Common myeloid progenitor, CD34-positive (primary cell): ENCODE data around the gene HMCN1.

ENCODE experiments used
- CTCF ChIA-PET: fragments of 350-600 bp; sonication (Branson Sonifier 250); formaldehyde crosslinking; loops from one replicate; lab custom pipeline; 2021; ENCODE audit warnings: antibody characterized with exemption; lab: Charles Lee
- POLR2A ChIA-PET: fragments of 350-600 bp; sonication (Branson Sonifier 250); formaldehyde crosslinking; loops from one replicate; lab custom pipeline; 2021; ENCODE audit warnings: antibody characterized with exemption; lab: Charles Lee
- DNase-seq, 3 donors: peaks; one replicate each; pipeline versions ENCODE4 v3.0.0 to v3.0.0-alpha.2; 2013
- H3K27ac ChIP-seq, 2 experiments: 1 replicate in 1 of 2; 2 replicates in 1 of 2; pipeline ENCODE4 v1.7.0; 2013; ENCODE audit warnings: inconsistent platforms in 2 of 2, low read length in 2 of 2, mild to moderate bottlenecking in 2 of 2, low read depth in 1 of 2, moderate library complexity in 1 of 2; ENCODE audit not compliant: severe bottlenecking in 2 of 2, insufficient read depth in 1 of 2, poor library complexity in 1 of 2
- H3K27me3 ChIP-seq, 5 experiments: replicated peaks in 2 of 5; 1 replicate in 3 of 5; 2 replicates in 2 of 5; pipeline versions ENCODE4 v1.6.1 to v1.7.0; 2013; ENCODE audit warnings: low read length in 4 of 5, mild to moderate bottlenecking in 2 of 5, moderate library complexity in 2 of 5, inconsistent platforms in 1 of 5; ENCODE audit not compliant: insufficient read depth in 5 of 5, control insufficient read depth in 4 of 5
- H3K36me3 ChIP-seq, 4 experiments: 1 replicate in 2 of 4; 2 replicates in 2 of 4; pipeline versions ENCODE4 v1.6.1 to v1.7.0; 2013; ENCODE audit warnings: low read length in 3 of 4, control low read depth in 1 of 4, mild to moderate bottlenecking in 1 of 4; ENCODE audit not compliant: control insufficient read depth in 4 of 4, insufficient read depth in 4 of 4
- H3K4me1 ChIP-seq, 4 experiments: 1 replicate in 3 of 4; 2 replicates in 1 of 4; pipeline versions ENCODE4 v1.6.1 to v1.7.1; 2013; ENCODE audit warnings: low read length in 3 of 4, mild to moderate bottlenecking in 3 of 4, control low read depth in 1 of 4, inconsistent platforms in 1 of 4, moderate library complexity in 1 of 4; ENCODE audit not compliant: control insufficient read depth in 4 of 4, insufficient read depth in 4 of 4; ENCODE audit errors: control extremely low read depth in 1 of 4
- H3K4me3 ChIP-seq, 7 experiments: 1 replicate in 4 of 7; 2 replicates in 3 of 7; pipeline versions ENCODE4 v1.5.1 to v1.7.0; 2013; ENCODE audit warnings: mild to moderate bottlenecking in 7 of 7, low read length in 6 of 7, moderate library complexity in 6 of 7, inconsistent platforms in 2 of 7, low read depth in 2 of 7, control low read depth in 1 of 7; ENCODE audit not compliant: insufficient read depth in 4 of 7, control insufficient read depth in 1 of 7; ENCODE audit errors: extremely low read depth in 1 of 7
- H3K9me3 ChIP-seq, 5 experiments: 1 replicate in 4 of 5; 2 replicates in 1 of 5; pipeline versions ENCODE4 v1.6.1 to v1.7.1; 2013; ENCODE audit warnings: low read length in 4 of 5, mild to moderate bottlenecking in 2 of 5, inconsistent platforms in 1 of 5, low read depth in 1 of 5, moderate library complexity in 1 of 5; ENCODE audit not compliant: control insufficient read depth in 4 of 5, insufficient read depth in 2 of 5; ENCODE audit errors: control extremely low read depth in 1 of 5
- WGBS: methylation state at CpG from one replicate; pipeline ENCODE4 v1.1.5; 2013; ENCODE audit not compliant: insufficient coverage; 5-methylcytosine and 5-hydroxymethylcytosine counted together

The HMCN1 gene

DNA sequence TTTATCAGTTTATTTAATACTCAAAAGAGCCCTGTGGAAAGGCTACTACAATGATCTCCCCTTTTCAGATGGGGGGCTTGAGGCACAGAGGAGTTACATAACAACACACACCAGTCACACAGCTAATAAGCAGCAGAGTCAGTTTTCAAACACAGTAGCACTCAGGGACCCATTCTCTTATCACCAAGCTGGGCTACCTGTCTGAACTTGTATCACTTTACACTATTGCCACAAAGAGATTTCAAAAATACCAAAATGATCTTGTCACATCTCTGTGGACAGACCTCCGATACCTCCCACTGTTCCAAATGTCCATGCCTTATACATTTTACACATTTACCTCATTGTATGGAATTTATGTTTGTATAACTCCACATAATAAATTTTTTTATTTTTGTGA, 506.2 kb downstream of the HMCN1 start:
- POLR2A ChIA-PET: no interaction called here

More for the DNA sequence above, 506.2 kb downstream of the HMCN1 start:
- Histone ChIP-seq H3K9me3 (no peaks in the 10 kb centered on the region), H3K27ac (no peak overlapping the region), H3K4me3 (no peak overlapping the region), H3K4me1 (no peaks in the 10 kb centered on the region), H3K27me3 (no peaks in the 10 kb centered on the region), H3K36me3 (no peaks in the 10 kb centered on the region)
- CTCF ChIA-PET: no interaction called here
- no CpG with 5 or more reads among the region's 1 CpG for WGBS
- DNase-seq: no peak
